Tibial artery (tissue), 4 donors: Measurements from ENCODE around the gene GRM3.
A peak's percentile ranks its signal among the peaks of the same experiment; 100 is the strongest.

Experiments
- DNase-seq, 2 donors: peaks; one replicate each; pipeline ENCODE4 v3.0.0-alpha.2; 2019
- H3K27ac ChIP-seq, 2 donors: fragments of 200-600 bp; sonication (generic) in 1 of 2; 1 replicate in 1 of 2; 2 replicates in 1 of 2; pipeline ENCODE4 v1.5.1; 2018 to 2019; ENCODE audit warnings: mild to moderate bottlenecking in 1 of 2
- H3K27me3 ChIP-seq, 2 donors: fragments of 200-600 bp; sonication (generic) in 1 of 2; one replicate each; pipeline versions ENCODE4 v1.5.1 to v1.6.0; 2016 to 2019
- H3K36me3 ChIP-seq, 3 donors: fragments of 200-600 bp; sonication (generic) in 2 of 3; one replicate each; pipeline ENCODE4 v1.5.1; 2016 to 2019; ENCODE audit warnings: mild to moderate bottlenecking in 2 of 3
- H3K4me1 ChIP-seq, 4 donors: fragments of 200-600 bp; sonication (generic) in 2 of 4; 1 replicate in 3 of 4; 2 replicates in 1 of 4; pipeline ENCODE4 v1.5.1; 2016 to 2019
- H3K4me3 ChIP-seq, 2 donors: fragments of 200-600 bp; sonication (generic) in 1 of 2; 1 replicate in 1 of 2; 2 replicates in 1 of 2; pipeline ENCODE4 v1.5.1; 2018 to 2019; ENCODE audit warnings: mild to moderate bottlenecking in 2 of 2
- H3K9me3 ChIP-seq, 3 donors: fragments of 200-600 bp; sonication (generic) in 1 of 3; one replicate each; pipeline ENCODE4 v1.5.1; 2016 to 2019
- intact Hi-C: fragments of 100-400 bp; cut with DNase I; formaldehyde crosslinking; loops from one replicate; pipeline ENCODE4 v1.15.0; 2023; ENCODE audit warnings: low total_unique reads
- TF ChIP-seq, protein P1 (sequence below), 2 experiments: fragments of 200-600 bp in 1 of 2; fragments of 450-650 bp in 1 of 2; IDR thresholded peaks; one replicate each; pipeline ENCODE4 v1.5.1; 2017 to 2019; ENCODE audit warnings: antibody characterized with exemption in 2 of 2, mild to moderate bottlenecking in 1 of 2, moderate library complexity in 1 of 2

The GRM3 gene

GRCh38 chr7:86644282-86645224, 844 bp downstream of the GRM3 start:
- Histone ChIP-seq H3K36me3 (no peaks in the 10 kb centered on the region), H3K9me3 (no peaks in the 10 kb centered on the region), H3K4me3 (peak overlapping the region; percentile 25 to 29), H3K27ac (no peak overlapping the region), H3K27me3 (peaks cover 0 to 32% of the 10 kb centered on the region in 2 donors), H3K4me1 (peaks cover 0 to 20% (median 16%) of the 10 kb centered on the region in 4 donors)
- DNase-seq, result no peak
- TF ChIP-seq, protein P1, sequence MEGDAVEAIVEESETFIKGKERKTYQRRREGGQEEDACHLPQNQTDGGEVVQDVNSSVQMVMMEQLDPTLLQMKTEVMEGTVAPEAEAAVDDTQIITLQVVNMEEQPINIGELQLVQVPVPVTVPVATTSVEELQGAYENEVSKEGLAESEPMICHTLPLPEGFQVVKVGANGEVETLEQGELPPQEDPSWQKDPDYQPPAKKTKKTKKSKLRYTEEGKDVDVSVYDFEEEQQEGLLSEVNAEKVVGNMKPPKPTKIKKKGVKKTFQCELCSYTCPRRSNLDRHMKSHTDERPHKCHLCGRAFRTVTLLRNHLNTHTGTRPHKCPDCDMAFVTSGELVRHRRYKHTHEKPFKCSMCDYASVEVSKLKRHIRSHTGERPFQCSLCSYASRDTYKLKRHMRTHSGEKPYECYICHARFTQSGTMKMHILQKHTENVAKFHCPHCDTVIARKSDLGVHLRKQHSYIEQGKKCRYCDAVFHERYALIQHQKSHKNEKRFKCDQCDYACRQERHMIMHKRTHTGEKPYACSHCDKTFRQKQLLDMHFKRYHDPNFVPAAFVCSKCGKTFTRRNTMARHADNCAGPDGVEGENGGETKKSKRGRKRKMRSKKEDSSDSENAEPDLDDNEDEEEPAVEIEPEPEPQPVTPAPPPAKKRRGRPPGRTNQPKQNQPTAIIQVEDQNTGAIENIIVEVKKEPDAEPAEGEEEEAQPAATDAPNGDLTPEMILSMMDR (IDR thresholded peaks at IDR 0.05), result no peak
- intact Hi-C loops, result no loop called here

DNA sequence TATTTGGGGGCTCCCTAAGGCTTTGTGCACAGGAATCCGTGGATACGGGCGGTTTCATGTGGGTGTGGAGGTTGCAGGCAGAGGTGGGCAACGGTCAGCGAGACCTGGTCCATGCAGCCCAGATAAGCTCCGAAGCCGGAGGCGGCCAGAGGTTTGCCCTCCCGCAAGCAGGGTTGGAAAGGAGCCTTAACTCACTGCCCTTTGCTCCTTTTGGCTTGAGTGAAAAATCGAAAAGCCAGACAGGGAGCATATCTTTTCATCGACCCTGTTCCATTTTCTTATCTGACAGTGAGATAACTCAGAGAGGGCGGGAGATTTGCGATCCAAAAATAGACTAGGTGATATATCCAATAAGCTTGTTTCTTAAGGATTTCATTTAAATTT, 1.5 kb downstream of the GRM3 start:
- Histone ChIP-seq H3K4me3 (no peak overlapping the region), H3K9me3 (no peaks in the 10 kb centered on the region), H3K4me1 (peaks cover 0 to 20% (median 16%) of the 10 kb centered on the region in 4 donors), H3K27me3 (peaks cover 0 to 32% of the 10 kb centered on the region in 2 donors), H3K36me3 (no peaks in the 10 kb centered on the region), H3K27ac (no peak overlapping the region)
- intact Hi-C loops, result no loop called here
- TF ChIP-seq, protein P1 (IDR thresholded peaks at IDR 0.05), result no peak
- no peak for DNase-seq

GRCh38 chr7:86645676-86646276, 2.1 kb downstream of the GRM3 start:
- intact Hi-C loops, result no loop called here
- TF ChIP-seq, protein P1 (IDR thresholded peaks at IDR 0.05), result no peak
- no peak for DNase-seq
- Histone ChIP-seq H3K27ac (no peak overlapping the region), H3K4me1 (peaks cover 0 to 20% (median 16%) of the 10 kb centered on the region in 4 donors), H3K9me3 (no peaks in the 10 kb centered on the region), H3K4me3 (no peak overlapping the region), H3K27me3 (peaks cover 0 to 32% of the 10 kb centered on the region in 2 donors), H3K36me3 (no peaks in the 10 kb centered on the region)

DNA sequence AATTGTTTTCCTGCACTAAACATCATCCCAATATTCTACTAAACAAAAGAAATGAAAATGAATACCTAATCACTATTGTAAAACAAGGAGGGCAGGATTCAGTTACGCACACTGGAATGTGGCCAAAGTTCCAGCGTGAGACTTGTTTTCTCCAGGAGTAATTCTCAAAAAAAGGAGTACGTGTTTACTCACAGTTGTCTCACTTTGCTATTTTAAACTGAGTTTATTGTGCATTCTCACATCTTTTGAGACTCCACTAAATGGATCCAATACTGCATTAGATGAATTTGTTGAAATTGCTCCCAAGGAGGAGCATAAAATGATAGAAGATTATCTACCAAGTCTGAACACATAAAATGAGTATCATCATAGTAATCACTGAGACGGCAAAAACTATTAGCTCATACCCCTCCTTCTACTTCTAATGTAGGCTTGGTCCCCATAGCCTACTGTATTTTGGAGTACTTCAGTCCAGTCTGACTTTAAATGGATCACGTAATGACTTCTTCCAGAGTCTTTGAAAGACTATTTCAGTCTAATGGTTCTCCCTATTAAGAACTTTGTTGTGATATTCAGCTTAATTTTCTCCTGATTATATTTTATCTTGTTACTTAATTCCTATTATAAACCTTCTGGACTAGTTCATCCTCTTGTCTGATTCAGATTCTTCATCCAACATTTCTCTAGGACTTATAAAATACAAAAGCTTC, 3.8 kb downstream of the GRM3 start:
- H3K27me3 ChIP-seq, result peaks cover 0 to 27% of the 10 kb centered on the region in 2 donors
- H3K4me3 ChIP-seq, result no peak overlapping the region
- H3K27ac ChIP-seq, result no peak overlapping the region
- DNase-seq, result no peak
- H3K4me1 ChIP-seq, result peaks cover 0 to 20% (median 16%) of the 10 kb centered on the region in 4 donors
- no peaks in the 10 kb centered on the region for H3K36me3 ChIP-seq
- intact Hi-C loops, result no loop called here
- TF ChIP-seq, protein P1 (IDR thresholded peaks at IDR 0.05), result no peak
- H3K9me3 ChIP-seq, result no peaks in the 10 kb centered on the region

DNA sequence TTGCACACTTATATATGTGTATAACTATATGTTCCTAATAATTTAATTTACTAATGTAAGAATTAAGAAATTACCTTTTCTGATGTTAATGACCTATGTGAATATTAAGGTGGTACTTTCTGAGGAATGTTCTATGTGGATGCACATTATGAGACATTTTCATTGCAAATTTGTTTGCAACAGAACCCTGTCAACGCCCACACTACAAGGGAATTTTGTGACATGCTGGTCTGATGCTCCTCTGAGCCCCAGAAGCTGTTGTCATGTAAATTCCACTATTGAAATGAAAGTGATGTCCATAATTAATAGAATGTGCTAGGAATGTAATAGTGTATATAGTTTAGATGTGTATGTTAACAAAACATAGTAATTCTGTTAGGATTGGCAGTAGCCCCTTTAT, 4.5 kb downstream of the GRM3 start:
- intact Hi-C loops, result no loop called here

More for the DNA sequence above, 4.5 kb downstream of the GRM3 start:
- no peaks in the 10 kb centered on the region for H3K9me3 ChIP-seq
- TF ChIP-seq, protein P1 (IDR thresholded peaks at IDR 0.05), result no peak
- H3K27me3 ChIP-seq, result peaks cover 0 to 24% of the 10 kb centered on the region in 2 donors
- H3K36me3 ChIP-seq, result no peaks in the 10 kb centered on the region
- peaks cover 0 to 20% (median 16%) of the 10 kb centered on the region in 4 donors for H3K4me1 ChIP-seq
- no peak overlapping the region for H3K27ac ChIP-seq
- DNase-seq, result no peak
- no peak overlapping the region for H3K4me3 ChIP-seq
